HG03442 (cell line): ENCODE data around the gene TSC22D2.

Experiments
- ATAC-seq: cut with Tn5 transposase; IDR thresholded peaks from one replicate; pipeline ENCODE4 v1.9.1; 2021; ENCODE audit warnings: mild to moderate bottlenecking, moderate library complexity; ENCODE audit not compliant: unreplicated experiment

Gene TSC22D2

GRCh38 chr3:150408221-150409124 is at the start of gene TSC22D2:
Gene TSC22D2, plus strand, starts transcription at chr3:150408298. Its CDS starts 1,053 bp downstream, at chr3:150409351.
- ATAC-seq: peak; percentile 66

GRCh38 chr3:150359381-150359780 is 48.7 kb upstream of the TSC22D2 start:
- ATAC-seq: no peak

GRCh38 chr3:150360966-150361365 is 47.1 kb upstream of the TSC22D2 start:
- ATAC-seq: no peak

- ATAC-seq: no peak
These were observed 45.4 kb upstream of the TSC22D2 start for GRCh38 chr3:150362515-150363302.

GRCh38 chr3:150363420-150363819 is 44.7 kb upstream of the TSC22D2 start:
- ATAC-seq: no peak

- peak; percentile 82 for ATAC-seq
These were observed 42.9 kb upstream of the TSC22D2 start for GRCh38 chr3:150365132-150365604.

GRCh38 chr3:150367757-150368156 is 40.3 kb upstream of the TSC22D2 start:
- ATAC-seq: no peak

GRCh38 chr3:150370122-150370602 is 37.9 kb upstream of the TSC22D2 start:
- no peak for ATAC-seq

GRCh38 chr3:150370999-150371398 is 37.1 kb upstream of the TSC22D2 start:
- no peak for ATAC-seq

GRCh38 chr3:150371741-150372254 is 36.3 kb upstream of the TSC22D2 start:
- no peak for ATAC-seq

GRCh38 chr3:150372320-150372719 is 35.8 kb upstream of the TSC22D2 start:
- ATAC-seq: no peak

- no peak for ATAC-seq
These were observed 35.4 kb upstream of the TSC22D2 start for GRCh38 chr3:150372722-150373121.

GRCh38 chr3:150373234-150373875 is 34.7 kb upstream of the TSC22D2 start:
- no peak for ATAC-seq

GRCh38 chr3:150374975-150375374 is 33.1 kb upstream of the TSC22D2 start:
- ATAC-seq: no peak

- no peak for ATAC-seq
These were observed 31.9 kb upstream of the TSC22D2 start for GRCh38 chr3:150376001-150376848.

GRCh38 chr3:150377601-150378300 is 30.3 kb upstream of the TSC22D2 start:
- ATAC-seq: no peak

GRCh38 chr3:150378301-150378748 is 29.8 kb upstream of the TSC22D2 start:
- no peak for ATAC-seq

GRCh38 chr3:150379469-150379868 is 28.6 kb upstream of the TSC22D2 start:
- no peak for ATAC-seq
